Suppressor macrophage treated with lipopolysaccharide for 4 hours (primary cell): ENCODE measurements around the gene SLC35C1.

Experiments used
- DNase-seq: peaks from one replicate; pipeline ENCODE4 v3.0.0-alpha.2; 2020

The SLC35C1 gene

GRCh38 chr11:45846974-45847910, 42.3 kb downstream of the SLC35C1 start, which contains the start of gene CRY2:
Gene CRY2 (plus strand): TSS chr11:45847475. CDS start chr11:45847491, 16 bp downstream.
- peak; percentile 100 for DNase-seq

GRCh38 chr11:45847911-45848316, 43.0 kb downstream of the SLC35C1 start:
- peak; percentile 51 for DNase-seq

- DNase-seq, result no peak
Observed at GRCh38 chr11:45848654-45849081, 43.7 kb downstream of the SLC35C1 start.

GRCh38 chr11:45850446-45850845, 45.5 kb downstream of the SLC35C1 start:
- DNase-seq, result no peak

GRCh38 chr11:45851228-45851627, 46.3 kb downstream of the SLC35C1 start:
- no peak for DNase-seq

- DNase-seq, result no peak
Observed at GRCh38 chr11:45852018-45852711, 47.2 kb downstream of the SLC35C1 start.

- DNase-seq, result no peak
Observed at GRCh38 chr11:45852712-45853101, 47.8 kb downstream of the SLC35C1 start.

GRCh38 chr11:45853332-45854219, 48.6 kb downstream of the SLC35C1 start:
- no peak for DNase-seq

- DNase-seq, result no peak
Observed at GRCh38 chr11:45855308-45855707, 50.4 kb downstream of the SLC35C1 start.

- DNase-seq, result no peak
Observed at GRCh38 chr11:45856044-45856468, 51.1 kb downstream of the SLC35C1 start.

GRCh38 chr11:45857961-45858474, 53.1 kb downstream of the SLC35C1 start:
- DNase-seq, result peak; percentile 76

- DNase-seq, result no peak
Observed at GRCh38 chr11:45858751-45859398, 53.9 kb downstream of the SLC35C1 start.

- DNase-seq, result no peak
Observed at GRCh38 chr11:45859661-45860140, 54.8 kb downstream of the SLC35C1 start.

GRCh38 chr11:45860348-45860747, 55.4 kb downstream of the SLC35C1 start:
- no peak for DNase-seq

- DNase-seq, result no peak
Observed at GRCh38 chr11:45860764-45861510, 56.0 kb downstream of the SLC35C1 start.
